Measurements from ENCODE around the gene YBX1.
"Not testable (repeated sequence)": the region's sequence is repeated elsewhere in the genome, so short reads cannot be mapped to it uniquely, and the experiment has no call there.

YBX1 gene

DNA sequence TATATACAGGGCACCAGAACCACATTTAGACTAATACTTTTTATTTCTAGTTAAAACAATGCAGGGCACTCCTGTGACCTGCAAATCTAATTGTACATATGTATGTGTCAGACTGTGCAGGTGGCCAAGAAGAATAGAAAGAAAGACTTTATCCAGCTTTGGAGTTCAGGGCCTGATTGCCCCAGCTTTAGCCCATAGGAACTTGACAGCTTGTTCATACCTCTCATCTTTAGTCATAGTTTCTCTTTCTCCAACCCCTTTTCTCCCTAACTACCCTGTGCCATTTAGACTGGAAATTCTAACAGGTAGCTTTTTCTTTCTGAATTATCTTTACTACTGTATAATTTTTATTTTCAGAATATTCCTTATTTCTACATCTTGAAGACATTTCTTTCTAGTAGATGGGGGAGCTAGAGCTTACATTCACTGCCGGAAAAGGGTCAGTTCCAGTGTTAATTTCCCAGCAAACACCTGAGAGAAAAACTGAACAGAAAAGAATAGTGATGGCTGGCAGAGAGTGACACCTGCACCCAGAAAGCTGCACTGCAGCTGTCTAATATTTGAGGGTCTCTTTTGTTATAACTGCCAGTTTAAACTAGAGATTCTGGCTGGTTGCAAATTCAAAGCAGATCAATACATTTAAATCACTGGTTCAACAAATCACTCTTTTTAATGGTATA lies 8.4 kb downstream of the YBX1 start:
- no peak for DNase-seq

DNA sequence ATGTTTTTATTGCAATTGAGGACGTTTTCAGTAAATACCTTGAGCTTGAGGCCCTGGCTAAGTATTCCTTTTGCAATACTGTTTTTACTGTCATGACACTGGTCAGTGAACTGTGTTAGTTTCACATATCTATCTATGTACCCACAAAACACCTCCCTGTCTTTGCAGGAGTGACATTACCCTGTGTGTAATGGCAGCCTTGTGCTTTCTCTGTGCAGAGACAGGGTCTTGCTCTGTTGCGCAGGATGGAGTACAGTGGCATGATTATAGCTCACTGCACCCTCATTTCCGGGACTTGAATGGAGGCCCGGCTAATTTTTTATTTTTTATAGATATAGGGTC lies 8.9 kb downstream of the YBX1 start:
- DNase-seq, result no peak

DNA sequence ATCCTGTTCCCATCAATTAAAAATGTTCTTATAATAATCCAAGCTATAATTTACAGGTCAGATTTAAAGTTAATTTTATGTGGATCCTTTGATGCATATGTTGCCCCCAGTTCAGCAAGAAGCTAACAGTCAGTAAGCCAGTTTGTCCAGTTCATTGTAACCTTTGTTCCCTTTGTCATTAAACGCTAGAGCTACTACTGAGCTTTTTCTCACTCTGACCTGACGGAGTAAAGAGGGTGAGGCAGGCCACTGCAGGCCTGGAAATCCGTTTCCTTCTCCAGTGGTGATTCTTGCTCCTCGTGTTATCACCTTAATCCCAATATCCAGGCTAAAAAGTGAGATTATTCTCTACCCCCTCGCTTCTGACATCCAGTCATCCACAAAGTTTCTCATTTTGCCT lies 10.2 kb downstream of the YBX1 start:
- no peak for DNase-seq

DNA sequence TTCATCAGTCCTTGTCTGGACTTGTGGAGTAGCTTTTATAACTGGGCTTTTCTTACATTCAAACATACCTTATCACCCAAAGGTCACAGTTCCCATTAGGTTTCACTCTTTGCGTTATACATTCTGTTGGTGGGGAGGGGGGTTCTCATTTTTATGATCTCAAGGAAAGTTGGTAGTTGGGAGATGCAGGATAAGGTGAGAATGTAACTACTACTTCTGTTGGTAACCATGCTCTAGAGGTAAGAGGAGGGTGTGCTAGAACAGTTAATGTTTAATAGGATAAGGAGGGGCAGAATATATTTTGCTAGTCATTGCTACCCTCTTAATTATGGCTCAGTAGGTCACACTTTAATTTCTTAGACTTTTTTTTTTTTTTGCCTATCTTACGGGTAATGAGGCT lies 10.7 kb downstream of the YBX1 start:
- DNase-seq, result no peak

DNA sequence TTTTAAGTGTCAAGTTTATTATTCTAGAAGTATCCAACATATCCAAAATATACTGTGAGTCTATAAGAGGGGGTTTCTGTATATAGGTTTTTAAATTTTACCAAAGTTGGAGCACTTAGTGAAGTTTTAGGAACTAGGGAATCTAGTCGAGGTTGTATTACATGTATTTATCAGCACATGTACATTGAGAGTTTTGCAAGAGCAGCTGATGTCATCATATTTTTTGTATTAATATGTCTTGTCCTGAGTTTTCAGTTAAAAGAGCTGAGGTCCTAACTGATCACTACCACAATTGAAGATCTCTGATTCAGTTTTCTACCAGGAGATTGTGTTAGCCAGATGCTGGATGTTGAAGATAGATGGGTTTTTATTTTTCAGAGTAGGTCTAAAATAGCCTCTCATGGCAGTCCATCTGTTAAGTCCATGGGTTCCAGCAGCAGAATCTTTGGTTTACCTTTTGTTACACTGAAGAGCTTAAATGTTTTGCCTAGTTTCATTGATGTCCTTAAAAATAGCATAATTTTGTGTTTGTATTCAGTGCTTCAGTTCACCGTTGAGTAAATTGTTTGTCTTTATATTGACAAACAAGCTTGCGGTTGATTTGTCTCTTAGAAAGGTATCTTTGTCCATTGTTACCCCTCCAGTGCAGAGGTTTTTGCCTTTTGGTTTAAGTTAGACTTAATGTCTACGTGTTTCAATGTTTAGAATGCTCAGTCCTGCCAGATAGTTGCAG lies 16.0 kb downstream of the YBX1 start:
- DNase-seq, result no peak

DNA sequence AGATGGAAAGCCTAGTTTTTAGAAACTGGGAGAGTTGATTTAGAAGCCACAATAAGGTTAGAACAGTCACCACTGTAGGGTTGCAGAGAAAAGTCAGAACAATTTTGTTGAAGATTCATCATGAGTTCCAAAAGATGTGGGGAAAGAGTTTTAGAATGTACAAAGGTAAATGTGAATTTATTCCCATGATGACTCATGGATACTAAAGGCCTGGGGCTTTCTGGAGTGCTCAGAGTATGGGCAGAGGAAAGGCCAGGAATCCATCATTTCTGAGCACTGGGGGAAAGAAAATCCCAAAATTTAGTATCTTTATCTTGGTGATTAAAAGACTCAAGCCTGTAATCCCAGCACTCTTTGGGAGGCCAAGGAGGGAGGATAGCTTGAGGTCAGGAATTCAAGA lies 17.8 kb downstream of the YBX1 start:
- no peak for DNase-seq

DNA sequence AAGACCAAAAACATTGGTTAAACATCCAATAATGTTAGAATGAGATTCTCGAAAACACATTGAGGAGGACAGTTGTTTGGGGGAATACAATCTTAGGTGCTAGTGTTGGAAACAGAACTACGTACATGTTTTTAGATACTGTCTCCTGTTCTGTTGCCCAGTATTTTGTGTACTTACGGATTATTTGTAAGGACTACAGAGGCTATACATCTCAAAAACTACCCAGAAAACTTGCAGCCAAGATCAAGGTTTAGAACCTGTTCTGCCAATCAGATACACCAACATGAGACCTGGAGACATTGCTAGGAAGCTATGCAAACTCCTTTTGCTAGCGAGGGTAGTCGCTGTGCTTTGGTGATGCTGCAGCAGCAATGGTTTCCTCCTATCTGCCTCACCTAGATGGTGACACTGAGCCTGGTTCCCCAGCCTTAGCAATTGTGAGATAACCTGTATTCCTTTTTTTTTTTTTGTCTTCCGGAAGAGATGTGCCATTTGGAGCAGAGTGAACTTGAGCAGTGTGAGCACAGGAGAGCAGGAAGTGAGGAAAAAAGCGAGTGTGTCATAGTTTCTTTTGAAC lies 21.8 kb downstream of the YBX1 start:
- no peak for DNase-seq

DNA sequence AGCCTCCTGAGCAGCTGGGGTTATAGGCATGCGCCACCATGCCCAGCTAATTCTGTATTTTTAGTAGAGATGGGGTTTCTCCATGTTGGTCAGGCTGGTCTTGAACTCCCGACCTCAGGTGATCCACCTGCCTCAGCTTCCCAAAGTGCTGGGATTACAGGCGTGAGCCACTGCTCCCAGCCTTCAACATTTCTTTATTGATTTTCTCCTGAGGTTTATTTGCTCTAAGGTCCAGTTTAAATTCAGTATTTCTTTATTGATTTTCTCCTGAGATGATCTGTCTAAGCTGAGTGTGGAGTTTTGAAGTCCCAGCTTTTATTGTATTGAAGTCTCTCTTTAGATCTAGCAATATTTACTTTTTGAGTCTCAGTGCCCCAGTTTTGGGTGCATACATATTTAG lies 30.6 kb downstream of the YBX1 start:
- DNase-seq, result not testable (repeated sequence)

DNA sequence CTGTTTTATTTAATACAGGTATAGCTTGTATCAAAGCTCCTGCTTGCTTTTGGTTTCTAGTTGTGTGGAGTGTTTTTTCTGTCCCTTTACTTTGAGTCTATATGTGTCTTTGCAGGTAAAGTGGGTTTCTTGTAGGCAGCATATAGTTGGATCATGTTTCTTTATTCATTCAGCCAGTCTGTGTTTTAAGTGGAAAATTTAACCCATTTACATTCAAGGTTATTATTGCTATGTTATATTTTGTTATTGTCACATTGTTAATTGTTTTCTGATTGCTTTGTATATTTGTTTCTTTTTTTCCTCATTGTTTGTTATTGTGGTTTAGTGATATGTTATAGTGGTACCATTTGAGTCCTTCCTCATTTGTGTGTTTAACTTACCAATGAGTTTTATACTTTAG lies 31.1 kb downstream of the YBX1 start:
- DNase-seq, result no peak

DNA sequence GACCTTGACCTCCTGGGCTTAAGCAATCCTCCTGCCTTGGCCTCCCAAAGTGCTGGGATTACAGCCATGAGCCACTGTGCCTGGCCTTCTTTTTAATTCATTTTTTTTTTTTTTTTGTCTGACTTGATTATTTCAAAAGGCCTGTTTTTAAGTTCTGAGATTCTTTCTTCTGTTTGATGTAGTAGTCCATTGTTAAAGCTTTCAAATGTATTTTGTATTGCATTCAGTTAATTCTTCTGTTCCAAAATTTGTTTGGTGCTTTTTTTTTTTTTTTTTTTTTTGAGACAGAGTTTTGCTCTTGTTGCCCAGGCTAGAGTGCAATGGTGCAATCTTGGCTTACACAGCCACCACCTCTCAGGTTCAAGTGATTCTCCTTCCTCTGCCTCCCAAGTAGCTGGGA lies 32.2 kb downstream of the YBX1 start:
- DNase-seq, result not testable (repeated sequence)

DNA sequence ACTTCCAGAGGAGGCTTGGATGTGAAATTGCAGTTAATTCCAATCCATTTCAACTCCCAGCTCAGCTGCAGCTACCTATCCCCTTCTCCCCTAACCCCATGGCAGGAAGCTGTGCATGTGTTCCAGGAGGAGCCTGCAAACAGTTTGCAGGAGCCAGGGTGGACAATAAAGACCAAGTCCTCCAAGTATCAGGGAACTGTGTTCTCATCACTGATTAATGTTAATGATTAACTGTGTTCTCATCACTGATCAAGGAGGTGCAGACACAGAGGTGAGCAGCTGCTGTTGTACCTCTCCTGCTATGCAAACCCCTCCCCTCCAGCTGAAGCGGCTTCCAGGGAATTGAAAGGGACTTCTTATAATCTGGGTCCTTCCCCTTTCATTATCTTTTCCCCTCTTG lies 38.6 kb downstream of the YBX1 start:
- DNase-seq, result no peak

DNA sequence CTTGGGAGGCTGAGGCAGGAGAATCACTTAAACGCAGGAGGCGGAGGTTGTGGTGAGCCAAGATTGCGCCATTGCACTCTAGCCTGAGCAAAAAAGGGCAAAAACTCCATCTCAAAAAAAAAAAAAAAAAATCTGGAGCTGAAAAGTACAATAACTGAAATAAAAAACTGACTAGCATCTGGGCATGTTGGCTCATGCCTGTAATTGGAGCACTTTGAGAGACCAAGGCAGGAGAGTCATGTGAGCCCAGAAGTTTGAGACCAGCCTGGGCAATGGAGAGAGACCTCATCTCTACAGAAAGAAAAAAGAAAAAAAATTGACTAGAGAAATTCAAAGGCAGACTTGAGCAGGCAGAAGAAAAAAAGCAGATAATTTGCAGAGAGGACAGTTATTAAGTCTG lies 39.7 kb downstream of the YBX1 start:
- DNase-seq, result no peak

DNA sequence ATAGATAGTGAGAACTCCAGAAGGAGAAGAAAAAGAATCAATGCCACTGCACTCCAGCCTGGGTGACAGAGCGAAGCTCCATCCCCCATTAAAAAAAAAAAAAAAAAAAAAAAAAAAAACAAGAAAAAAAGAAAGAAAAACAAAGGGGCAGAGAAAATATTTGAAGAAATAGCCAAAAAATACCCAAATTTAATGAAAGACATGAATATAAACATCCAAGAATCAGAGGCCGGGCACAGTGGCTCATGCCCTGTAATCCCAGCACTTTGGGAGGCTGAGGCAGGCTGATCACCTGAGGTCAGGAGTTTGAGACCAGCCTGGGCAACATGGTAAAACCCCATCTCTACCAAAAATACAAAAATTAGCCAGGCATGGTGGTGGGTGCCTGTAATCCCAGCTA lies 40.2 kb downstream of the YBX1 start:
- not testable (repeated sequence) for DNase-seq

DNA sequence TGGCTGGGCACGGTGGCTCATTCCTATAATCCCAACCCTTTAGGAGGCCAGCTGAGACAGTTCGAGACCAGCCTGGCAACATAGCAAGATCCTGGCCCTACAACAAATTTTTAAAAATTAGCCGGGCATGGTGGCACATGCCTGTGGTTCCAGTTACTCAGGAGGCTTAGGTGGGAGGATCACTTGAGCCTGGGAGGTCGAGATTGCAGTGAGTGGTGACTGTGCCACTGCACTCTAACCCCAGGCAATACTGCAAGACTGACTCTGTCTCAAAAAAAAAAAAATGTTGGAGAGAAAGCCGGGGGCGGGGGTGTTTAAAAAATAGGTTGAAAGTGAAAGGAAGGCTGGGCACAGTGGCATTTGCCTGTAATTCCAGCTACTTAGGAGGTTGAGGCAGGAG lies 41.3 kb downstream of the YBX1 start:
- DNase-seq, result no peak

DNA sequence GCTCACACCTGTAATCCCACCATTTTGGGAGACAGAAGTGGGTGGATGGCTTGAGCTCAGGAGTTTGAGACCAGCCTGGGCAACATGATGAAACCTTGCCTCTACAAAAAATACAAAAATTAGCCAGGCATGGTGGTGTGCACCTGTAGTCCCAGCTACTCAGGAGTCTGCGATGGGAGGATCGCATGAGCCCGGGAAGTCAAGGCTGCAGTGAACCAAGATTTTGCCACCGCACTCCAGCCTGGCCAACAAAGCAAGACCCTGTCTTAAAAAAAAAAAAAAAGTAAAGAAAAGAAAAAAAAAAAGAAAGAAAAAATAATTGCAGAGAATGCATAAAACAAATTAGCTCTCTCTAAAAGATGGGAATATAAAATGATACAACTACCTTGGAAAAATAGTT lies 43.6 kb downstream of the YBX1 start:
- not testable (repeated sequence) for DNase-seq

DNA sequence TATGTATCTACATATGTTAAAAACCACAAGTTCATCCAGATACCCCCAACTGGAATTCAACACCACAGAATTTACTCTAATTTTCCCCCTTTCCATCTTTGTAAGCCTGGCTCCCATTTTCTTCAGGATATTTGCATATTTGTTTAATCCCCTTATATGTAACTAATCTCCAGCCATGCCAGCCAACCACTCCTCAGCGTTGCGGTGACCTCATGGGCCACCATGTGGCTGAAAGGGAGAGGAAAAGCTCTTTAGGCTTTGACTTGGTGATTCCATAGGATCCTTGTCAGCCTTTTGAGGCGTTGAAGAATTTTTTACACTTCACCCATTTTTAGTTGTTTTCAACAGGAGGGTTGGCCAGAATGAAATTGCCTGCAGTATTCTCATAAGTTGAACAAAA lies 47.8 kb downstream of the YBX1 start:
- no peak for DNase-seq

DNA sequence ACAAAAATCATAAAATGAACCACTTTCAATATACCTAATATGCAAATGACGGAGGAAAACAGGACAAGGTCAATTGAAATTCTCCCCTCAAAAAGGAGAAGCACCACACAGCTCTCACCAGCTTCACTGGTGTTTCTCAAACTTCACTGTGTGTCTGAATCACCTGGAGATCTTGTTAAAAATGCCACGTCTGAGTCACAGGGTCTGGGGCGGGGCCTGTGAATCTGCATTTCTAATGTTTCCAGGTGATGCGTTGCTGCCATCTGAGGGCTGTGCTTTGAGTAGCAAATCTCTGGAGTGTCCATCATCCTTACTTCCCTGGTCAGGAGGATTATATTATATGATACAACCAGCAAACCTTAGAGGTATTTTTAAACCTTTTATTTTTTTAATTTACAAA lies 48.8 kb downstream of the YBX1 start:
- no peak for DNase-seq

DNA sequence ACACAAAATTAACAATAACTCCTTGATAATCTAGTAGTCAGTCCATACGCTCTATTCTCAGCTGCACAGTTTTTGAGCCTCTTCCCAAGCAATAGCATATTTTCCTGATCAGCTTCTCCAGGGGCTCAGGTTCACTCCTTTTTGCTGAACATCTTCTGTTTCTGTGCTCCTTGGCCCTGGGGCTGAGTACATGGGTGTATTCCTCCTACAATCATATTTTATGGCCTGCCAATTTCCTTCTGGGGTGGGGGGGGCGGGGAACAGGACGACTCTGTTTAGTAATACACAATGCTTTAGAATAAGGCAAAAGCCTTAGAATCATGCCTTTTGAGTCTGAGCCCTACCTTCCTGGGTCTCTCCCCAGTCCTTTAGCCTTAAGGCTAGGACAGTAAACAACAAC lies 49.4 kb downstream of the YBX1 start:
- DNase-seq, result no peak

DNA sequence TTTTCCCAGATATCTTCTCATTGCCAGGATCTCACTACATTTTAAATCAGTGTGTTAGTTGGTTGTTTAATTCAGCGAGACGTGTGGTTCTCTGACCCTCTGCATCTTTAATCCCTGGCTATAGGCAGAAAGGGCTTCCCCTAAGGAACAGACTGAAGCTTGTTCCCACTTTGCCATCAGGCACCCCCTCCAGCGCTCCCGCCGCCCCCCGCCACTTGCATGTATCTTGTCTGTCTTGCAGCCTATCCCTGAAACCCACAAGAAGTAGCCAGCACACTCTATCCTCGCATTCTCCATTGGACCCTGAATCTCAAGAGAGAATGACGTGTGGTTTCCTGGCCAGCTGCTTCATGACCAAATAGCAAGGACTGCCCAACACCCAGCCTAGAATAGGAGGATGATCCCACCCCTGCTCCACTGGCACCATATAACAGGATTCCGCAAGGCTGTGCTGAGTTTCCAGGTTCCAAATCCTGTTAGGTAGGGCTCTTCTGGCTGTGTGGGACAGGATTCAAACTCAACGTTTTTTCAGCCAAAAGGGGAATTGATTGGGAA lies 50.0 kb downstream of the YBX1 start:
- DNase-seq, result no peak

DNA sequence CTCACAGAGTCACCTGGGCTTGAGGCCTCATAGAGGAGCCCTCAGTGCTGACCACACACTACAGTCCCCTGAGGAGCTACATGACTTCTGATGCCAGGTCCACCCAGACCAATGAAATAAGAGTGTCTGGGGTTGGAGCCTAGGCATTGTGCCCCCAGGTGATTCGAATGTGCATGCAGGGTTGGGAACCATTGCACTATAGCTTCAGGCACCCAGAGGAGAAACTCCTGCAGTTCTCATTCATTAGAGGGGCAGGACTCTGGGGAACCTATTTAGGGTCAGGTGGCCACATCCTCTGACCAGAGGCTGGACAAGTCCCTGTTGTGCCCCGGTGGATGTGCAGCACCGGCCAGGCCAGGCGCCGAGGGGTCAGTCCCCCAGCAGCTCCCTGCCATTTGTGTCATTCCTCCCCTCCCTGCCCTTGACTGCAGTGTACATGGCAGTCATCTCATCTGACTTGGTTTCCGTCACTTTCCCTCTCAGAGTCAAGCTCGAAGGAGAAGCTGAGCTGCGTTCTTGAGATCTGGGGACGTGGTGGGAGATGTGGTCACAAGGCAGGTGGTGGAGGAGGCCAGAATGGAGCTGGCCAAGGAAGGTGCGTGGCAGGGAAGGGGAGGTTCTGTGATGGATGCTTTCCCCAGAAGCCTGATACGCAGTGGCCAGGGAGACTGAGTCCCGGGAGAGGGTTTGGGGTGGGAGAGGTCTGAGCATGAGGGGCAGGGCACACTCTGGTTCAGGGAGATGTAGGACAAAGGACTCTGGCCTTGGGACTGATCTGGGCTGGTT lies 51.4 kb downstream of the YBX1 start:
- DNase-seq, result no peak

DNA sequence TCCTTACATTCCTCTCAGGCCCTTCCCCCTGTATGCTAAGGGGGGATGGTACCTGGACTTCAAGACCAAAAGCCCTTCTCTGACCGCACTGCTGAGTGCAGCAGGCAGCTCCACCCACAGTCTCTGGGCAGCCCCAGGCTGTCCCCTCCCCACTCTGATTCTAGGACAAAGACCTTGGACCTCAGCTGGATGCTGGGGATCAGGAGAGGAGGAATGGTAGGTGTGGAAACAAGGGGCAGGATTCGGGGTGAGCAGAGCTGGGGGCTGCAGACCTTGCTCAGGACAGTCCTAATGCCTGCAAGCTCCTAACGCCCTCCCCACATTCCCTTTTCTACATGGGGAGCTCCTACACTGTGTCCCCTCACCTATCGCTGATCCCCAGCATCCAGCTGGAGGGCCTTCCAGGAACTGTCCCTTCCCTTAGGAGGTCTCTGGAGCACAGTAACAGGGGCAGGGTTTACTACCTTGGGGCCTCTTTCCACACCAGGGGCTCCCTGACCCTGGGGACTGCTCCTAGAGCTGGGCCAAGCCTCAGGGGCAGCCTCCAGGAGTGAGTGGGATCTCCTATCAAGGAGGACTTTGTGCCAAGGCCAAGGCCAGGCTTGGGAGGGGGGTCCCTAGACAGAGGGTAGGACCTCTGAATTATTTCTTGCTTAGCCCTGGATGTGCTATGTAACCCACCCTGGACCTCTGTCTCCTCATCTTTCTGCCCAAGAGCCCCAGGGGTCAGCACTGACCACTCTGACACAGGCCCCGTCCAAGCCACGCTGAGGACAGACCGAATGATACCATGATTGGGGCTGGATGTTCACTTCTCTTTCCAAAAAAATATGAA lies 52.2 kb downstream of the YBX1 start:
- DNase-seq, result no peak

DNA sequence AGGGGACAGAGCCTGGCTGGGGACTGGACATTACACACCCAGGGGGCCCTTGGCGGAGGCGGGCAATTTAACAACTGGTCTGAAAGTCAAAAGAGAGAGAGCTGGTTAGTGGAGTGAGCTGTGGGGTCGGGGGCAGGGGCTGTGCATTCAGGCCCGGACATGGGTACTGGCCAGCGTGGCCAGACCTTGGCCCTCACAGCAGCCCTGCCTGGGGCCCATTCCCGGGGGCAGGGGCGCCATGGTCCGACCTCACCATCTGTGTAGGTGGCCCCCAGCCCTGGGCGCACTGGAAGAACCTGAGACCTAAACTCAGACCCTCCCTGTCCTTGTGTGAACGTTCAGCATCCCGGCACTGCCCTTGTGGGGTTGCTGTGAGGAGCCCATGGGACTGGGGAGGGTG lies 52.8 kb downstream of the YBX1 start:
- no peak for DNase-seq
